Brain microvascular endothelial cell (primary cell): ENCODE results near the gene NDUFAF8.

Experiments used
- DNase-seq: peaks from one replicate; pipeline ENCODE4 v3.0.0-alpha.2; 2020
- H3K27ac ChIP-seq: fragments of 250-450 bp; sonication (Bioruptor Pico); 2 replicates; pipeline ENCODE4 v1.5.1; 2020; ENCODE audit warnings: mild to moderate bottlenecking, moderate library complexity
- H3K27me3 ChIP-seq: fragments of 250-450 bp; sonication (Bioruptor Pico); replicated peaks from 2 replicates; pipeline ENCODE4 v1.5.1; 2020; ENCODE audit warnings: mild to moderate bottlenecking
- H3K36me3 ChIP-seq: fragments of 250-450 bp; sonication (Bioruptor Pico); replicated peaks from 2 replicates; pipeline ENCODE4 v1.5.1; 2020; ENCODE audit warnings: mild to moderate bottlenecking
- H3K4me3 ChIP-seq: 2 replicates; pipeline ENCODE4 v1.5.1; 2011; ENCODE audit warnings: low read depth, mild to moderate bottlenecking, control low read depth, low read length, moderate library complexity
- CTCF ChIP-seq: IDR thresholded peaks from 2 replicates; pipeline ENCODE4 v1.5.1; 2011; ENCODE audit warnings: low read depth, mild to moderate bottlenecking, moderate library complexity, low read length, control low read depth, inconsistent platforms; ENCODE audit errors: missing control alignments
- in situ Hi-C: cut with HindIII; loops from 2 replicates; pipeline ENCODE4 v1.10.0; 2017; ENCODE audit warnings: low sequenced_read_pairs, low pct_ligation_motif_present

Gene NDUFAF8

GRCh38 chr17:81218459-81218858 lies 20.7 kb upstream of the NDUFAF8 start:
- Histone ChIP-seq H3K4me3 (no peak overlapping the region), H3K27ac (no peak overlapping the region), H3K27me3 (no peaks in the 10 kb centered on the region), H3K36me3 (no peaks in the 10 kb centered on the region)
- no peak for TF ChIP-seq CTCF
- in situ Hi-C loops = no loop called here
- DNase-seq = no peak

GRCh38 chr17:81218991-81219390 lies 20.1 kb upstream of the NDUFAF8 start:
- Histone ChIP-seq H3K36me3 (no peaks in the 10 kb centered on the region), H3K27ac (no peak overlapping the region), H3K27me3 (no peaks in the 10 kb centered on the region), H3K4me3 (no peak overlapping the region)
- no peak for DNase-seq
- in situ Hi-C loops = no loop called here
- no peak for TF ChIP-seq CTCF

- no peak overlapping the region for H3K4me3 ChIP-seq
- in situ Hi-C loops = no loop called here
- H3K36me3 ChIP-seq = no peaks in the 10 kb centered on the region
- TF ChIP-seq CTCF = no peak
- no peak overlapping the region for H3K27ac ChIP-seq
- DNase-seq = no peak
- H3K27me3 ChIP-seq = no peaks in the 10 kb centered on the region
These were observed 19.5 kb upstream of the NDUFAF8 start for GRCh38 chr17:81219476-81220180.

GRCh38 chr17:81221371-81221841 lies 17.7 kb upstream of the NDUFAF8 start:
- in situ Hi-C loops = no loop called here
- Histone ChIP-seq H3K27me3 (no peaks in the 10 kb centered on the region), H3K27ac (no peak overlapping the region), H3K36me3 (no peaks in the 10 kb centered on the region), H3K4me3 (peak overlapping the region; percentile 76)
- no peak for TF ChIP-seq CTCF
- DNase-seq = no peak

GRCh38 chr17:81221842-81222619 lies 17.1 kb upstream of the NDUFAF8 start:
- TF ChIP-seq CTCF = no peak
- Histone ChIP-seq H3K27ac (no peak overlapping the region), H3K27me3 (no peaks in the 10 kb centered on the region), H3K4me3 (peak overlapping the region; percentile 76), H3K36me3 (no peaks in the 10 kb centered on the region)
- DNase-seq = no peak
- in situ Hi-C loops = no loop called here
